SK-N-SH treated with all-trans-retinoic acid at 6 μM for 48 hours (cell line): ENCODE results near the gene NRF1.

Experiments used
- ARNTL ChIP-seq: fragments of 450-650 bp; formaldehyde crosslinking; IDR thresholded peaks from 2 replicates; pipeline ENCODE4 v1.5.0; 2020; ENCODE audit warnings: low read depth, mild to moderate bottlenecking, moderate library complexity, borderline replicate concordance
- BACH2 ChIP-seq: fragments of 250-450 bp; sonication (Bioruptor Pico); IDR thresholded peaks from 2 replicates; pipeline ENCODE4 v1.9.0; 2021; ENCODE audit warnings: mild to moderate bottlenecking, borderline replicate concordance
- OSR1 ChIP-seq: fragments of 250-450 bp; sonication (Bioruptor Pico); IDR thresholded peaks from 2 replicates; pipeline ENCODE4 v1.8.0; 2022; ENCODE audit warnings: moderate library complexity, mild to moderate bottlenecking, inconsistent platforms
- PATZ1 ChIP-seq: fragments of 250-450 bp; sonication (Bioruptor Pico); IDR thresholded peaks from 2 replicates; pipeline ENCODE4 v1.8.0; 2020; ENCODE audit warnings: mild to moderate bottlenecking, moderate library complexity, borderline replicate concordance
- RARB ChIP-seq: fragments of 250-450 bp; sonication (Bioruptor Pico); IDR thresholded peaks from 2 replicates; pipeline ENCODE4 v1.8.0; 2021; ENCODE audit warnings: mild to moderate bottlenecking, moderate library complexity
- TCF4 ChIP-seq: fragments of 250-450 bp; sonication (Bioruptor Pico); IDR thresholded peaks from 2 replicates; pipeline ENCODE4 v1.8.0; 2021; ENCODE audit warnings: mild to moderate bottlenecking, moderate library complexity, borderline replicate concordance
- ZC3H10 ChIP-seq: fragments of 250-450 bp; sonication (Bioruptor Pico); IDR thresholded peaks from 2 replicates; pipeline ENCODE4 v1.5.1; 2021; ENCODE audit warnings: mild to moderate bottlenecking, moderate library complexity
- ZFP30 ChIP-seq: fragments of 450-650 bp; formaldehyde crosslinking; IDR thresholded peaks from 2 replicates; pipeline ENCODE4 v1.5.0; 2022; ENCODE audit warnings: mild to moderate bottlenecking, moderate library complexity
- TF ChIP-seq, protein P1 (sequence below): fragments of 250-450 bp; sonication (Bioruptor Pico); IDR thresholded peaks from 2 replicates; pipeline ENCODE4 v1.5.1; 2021; ENCODE audit warnings: mild to moderate bottlenecking, moderate library complexity
- TF ChIP-seq, protein P2 (sequence below): fragments of 250-450 bp; sonication (Bioruptor Pico); IDR thresholded peaks from 2 replicates; pipeline ENCODE4 v1.8.0; 2021; ENCODE audit warnings: low read depth, mild to moderate bottlenecking, moderate library complexity, borderline replicate concordance

DNA sequence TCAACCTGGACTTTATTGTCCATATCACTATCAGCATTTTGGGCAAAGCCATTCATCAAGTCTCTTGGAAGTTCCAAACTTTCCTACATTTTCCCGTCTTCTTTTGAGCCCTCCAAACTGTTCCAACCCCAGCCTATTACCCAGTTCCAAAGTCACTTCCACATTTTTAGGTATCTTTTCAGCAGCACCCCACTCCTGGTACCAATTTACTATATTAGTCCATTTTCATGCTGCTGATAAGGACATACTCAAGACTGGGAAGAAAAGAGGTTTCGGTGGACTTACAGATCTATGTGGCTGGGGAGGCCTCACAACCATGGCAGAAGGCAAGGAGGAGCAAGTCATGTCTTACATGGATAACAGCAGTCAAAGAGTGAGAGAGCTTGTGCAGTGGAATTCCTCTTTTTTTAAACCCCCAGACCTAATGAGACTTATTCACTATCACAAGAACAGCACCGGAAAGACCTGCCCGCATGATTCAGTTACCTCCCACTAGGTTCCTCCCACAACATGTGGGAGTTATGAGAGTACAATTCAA is 50.2 kb downstream of the NRF1 start:
- TF ChIP-seq RARB (CRISPR knock-in tag) = no peak
- no peak for TF ChIP-seq PATZ1
- TF ChIP-seq OSR1 (CRISPR knock-in tag) = no peak
- TF ChIP-seq ZFP30 (CRISPR knock-in tag) = no peak
- TF ChIP-seq BACH2 = no peak
- TF ChIP-seq TCF4 (CRISPR knock-in tag) = no peak
- TF ChIP-seq, protein P1, sequence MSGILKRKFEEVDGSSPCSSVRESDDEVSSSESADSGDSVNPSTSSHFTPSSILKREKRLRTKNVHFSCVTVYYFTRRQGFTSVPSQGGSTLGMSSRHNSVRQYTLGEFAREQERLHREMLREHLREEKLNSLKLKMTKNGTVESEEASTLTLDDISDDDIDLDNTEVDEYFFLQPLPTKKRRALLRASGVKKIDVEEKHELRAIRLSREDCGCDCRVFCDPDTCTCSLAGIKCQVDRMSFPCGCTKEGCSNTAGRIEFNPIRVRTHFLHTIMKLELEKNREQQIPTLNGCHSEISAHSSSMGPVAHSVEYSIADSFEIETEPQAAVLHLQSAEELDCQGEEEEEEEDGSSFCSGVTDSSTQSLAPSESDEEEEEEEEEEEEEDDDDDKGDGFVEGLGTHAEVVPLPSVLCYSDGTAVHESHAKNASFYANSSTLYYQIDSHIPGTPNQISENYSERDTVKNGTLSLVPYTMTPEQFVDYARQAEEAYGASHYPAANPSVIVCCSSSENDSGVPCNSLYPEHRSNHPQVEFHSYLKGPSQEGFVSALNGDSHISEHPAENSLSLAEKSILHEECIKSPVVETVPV (CRISPR knock-in tag) = no peak
- TF ChIP-seq, protein P2, sequence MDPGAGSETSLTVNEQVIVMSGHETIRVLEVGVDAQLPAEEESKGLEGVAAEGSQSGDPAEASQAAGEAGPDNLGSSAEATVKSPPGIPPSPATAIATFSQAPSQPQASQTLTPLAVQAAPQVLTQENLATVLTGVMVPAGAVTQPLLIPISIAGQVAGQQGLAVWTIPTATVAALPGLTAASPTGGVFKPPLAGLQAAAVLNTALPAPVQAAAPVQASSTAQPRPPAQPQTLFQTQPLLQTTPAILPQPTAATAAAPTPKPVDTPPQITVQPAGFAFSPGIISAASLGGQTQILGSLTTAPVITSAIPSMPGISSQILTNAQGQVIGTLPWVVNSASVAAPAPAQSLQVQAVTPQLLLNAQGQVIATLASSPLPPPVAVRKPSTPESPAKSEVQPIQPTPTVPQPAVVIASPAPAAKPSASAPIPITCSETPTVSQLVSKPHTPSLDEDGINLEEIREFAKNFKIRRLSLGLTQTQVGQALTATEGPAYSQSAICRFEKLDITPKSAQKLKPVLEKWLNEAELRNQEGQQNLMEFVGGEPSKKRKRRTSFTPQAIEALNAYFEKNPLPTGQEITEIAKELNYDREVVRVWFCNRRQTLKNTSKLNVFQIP (CRISPR knock-in tag) = no peak
- TF ChIP-seq ZC3H10 (CRISPR knock-in tag) = no peak
- TF ChIP-seq ARNTL = no peak
